Measurements from ENCODE around the gene CAP1. TPM values are rescaled to one million over a fixed set of nuclear protein-coding genes. Genes with fewer than 3 reads are reported as not detected.
A peak's percentile ranks its signal among the peaks of the same experiment; 100 is the strongest.

The CAP1 gene
- total and polyA plus RNA-seq, 2 of the 13 experiments (the other 11 are each of a cell fraction or from before 2014, with no cell fraction given): 174 to 195 TPM

DNA sequence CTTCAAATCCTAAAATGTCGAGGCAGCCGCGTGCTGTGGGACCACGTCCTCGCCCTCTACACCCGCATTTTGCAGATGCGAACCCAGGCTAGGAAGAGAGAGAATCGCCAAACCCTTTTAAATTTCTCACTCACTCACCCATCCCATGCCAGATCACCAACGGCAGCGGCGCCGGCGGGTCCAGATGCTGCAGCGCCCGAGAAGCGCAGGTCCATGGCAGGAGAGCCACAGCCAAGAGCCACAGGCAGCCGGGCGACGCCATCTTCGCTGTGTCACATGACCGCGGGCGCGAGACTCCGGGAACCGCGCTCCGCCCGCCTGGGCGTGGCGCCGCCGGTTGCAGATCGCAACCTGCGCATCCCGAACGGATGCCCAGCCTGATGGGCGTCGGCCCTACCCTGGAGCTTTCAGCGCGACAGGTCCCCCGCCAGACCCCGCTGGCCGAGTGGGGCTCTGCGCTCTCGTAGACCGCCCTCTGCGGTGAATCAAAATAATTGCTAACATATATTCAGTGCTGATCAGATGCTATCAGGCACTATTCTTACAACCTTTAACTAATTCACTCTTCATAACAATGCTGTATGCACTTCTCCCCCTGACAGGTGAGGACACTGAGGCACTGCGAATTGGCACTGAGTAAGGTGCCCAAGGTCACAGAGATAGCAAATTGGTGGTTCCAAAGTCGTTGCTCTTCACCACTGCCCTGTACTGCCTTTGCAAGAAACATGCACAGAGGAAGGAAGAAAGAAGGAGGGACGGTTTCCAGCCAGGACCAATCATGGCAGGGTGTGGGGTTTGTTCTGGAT, 56.7 kb downstream of the CAP1 start, which contains the start of gene PPT1 (continued):
- TF ChIP-seq MLLT10 (CRISPR knock-in tag; IDR thresholded peaks at IDR 0.05): no peak
- TF ChIP-seq XBP1 (CRISPR knock-in tag; IDR thresholded peaks at IDR 0.05): no peak
- peak; percentile 81; the same call in 1 of the 2 replicates for TF ChIP-seq ZNF414 (CRISPR knock-in tag; IDR thresholded peaks at IDR 0.05)
- TF ChIP-seq ZNF274 (CRISPR knock-in tag; IDR thresholded peaks at IDR 0.05): peak; percentile 86
- TF ChIP-seq, protein P1, sequence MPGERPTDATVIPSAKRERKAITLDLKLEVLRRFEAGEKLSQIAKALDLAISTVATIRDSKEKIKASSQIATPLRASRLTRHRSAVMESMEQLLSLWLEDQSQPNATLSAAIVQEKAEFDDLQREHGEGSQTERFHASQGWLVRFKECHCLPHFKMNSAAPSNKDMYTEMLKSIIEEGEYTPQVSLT (CRISPR knock-in tag; IDR thresholded peaks at IDR 0.05; ENCODE audit: borderline replicate concordance, low read depth): no peak; the same call in 1 of the 2 replicates
- peak; percentile 82; the same call in 1 of the 2 replicates for TF ChIP-seq CREBL2 (CRISPR knock-in tag; IDR thresholded peaks at IDR 0.05; ENCODE audit: borderline replicate concordance)
- TF ChIP-seq, protein P2, sequence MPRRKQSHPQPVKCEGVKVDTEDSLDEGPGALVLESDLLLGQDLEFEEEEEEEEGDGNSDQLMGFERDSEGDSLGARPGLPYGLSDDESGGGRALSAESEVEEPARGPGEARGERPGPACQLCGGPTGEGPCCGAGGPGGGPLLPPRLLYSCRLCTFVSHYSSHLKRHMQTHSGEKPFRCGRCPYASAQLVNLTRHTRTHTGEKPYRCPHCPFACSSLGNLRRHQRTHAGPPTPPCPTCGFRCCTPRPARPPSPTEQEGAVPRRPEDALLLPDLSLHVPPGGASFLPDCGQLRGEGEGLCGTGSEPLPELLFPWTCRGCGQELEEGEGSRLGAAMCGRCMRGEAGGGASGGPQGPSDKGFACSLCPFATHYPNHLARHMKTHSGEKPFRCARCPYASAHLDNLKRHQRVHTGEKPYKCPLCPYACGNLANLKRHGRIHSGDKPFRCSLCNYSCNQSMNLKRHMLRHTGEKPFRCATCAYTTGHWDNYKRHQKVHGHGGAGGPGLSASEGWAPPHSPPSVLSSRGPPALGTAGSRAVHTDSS (CRISPR knock-in tag; conservative IDR thresholded peaks at IDR 0.05): no peak
- TF ChIP-seq KLF16 (CRISPR knock-in tag; IDR thresholded peaks at IDR 0.05): peak; percentile 48 to 86; a peak in 2 of 4 replicates
- no peak for TF ChIP-seq ZNF136 (CRISPR knock-in tag; IDR thresholded peaks at IDR 0.05; ENCODE audit: low read depth)
- 0 out of 2 replicates have a peak, but pooled peaks have one; percentile 56 for TF ChIP-seq STAT5B (CRISPR knock-in tag; IDR thresholded peaks at IDR 0.05)
- TF ChIP-seq ZNF280B (CRISPR knock-in tag; IDR thresholded peaks at IDR 0.05; ENCODE audit: borderline replicate concordance): peak; percentile 94
- no peak for TF ChIP-seq ZNF275 (CRISPR knock-in tag; IDR thresholded peaks at IDR 0.05; ENCODE audit: borderline replicate concordance)
- TF ChIP-seq MAFK (conservative IDR thresholded peaks at IDR 0.05 in 1 of 2, IDR thresholded peaks at IDR 0.05 in 1 of 2; ENCODE audit: low read length in 2 of 2): no peak
- no peak for TF ChIP-seq ZKSCAN1 (IDR thresholded peaks at IDR 0.05; ENCODE audit: low read length)
- TF ChIP-seq KAT7 (CRISPR knock-in tag; IDR thresholded peaks at IDR 0.05; ENCODE audit: borderline replicate concordance): peak; percentile 43; the same call in 1 of the 2 replicates
- TF ChIP-seq JDP2 (CRISPR knock-in tag; IDR thresholded peaks at IDR 0.05; ENCODE audit: borderline replicate concordance): no peak
- TF ChIP-seq ZNF749 (CRISPR knock-in tag; IDR thresholded peaks at IDR 0.05; ENCODE audit: borderline replicate concordance): peak; percentile 78; the same call in 1 of the 2 replicates
- no peak for TF ChIP-seq MBNL3 (CRISPR knock-in tag; conservative IDR thresholded peaks at IDR 0.05)
- no peak for TF ChIP-seq HDAC6 (IDR thresholded peaks at IDR 0.05; ENCODE audit: low read depth, low read length)
- TF ChIP-seq NR2F2 (IDR thresholded peaks at IDR 0.05; ENCODE audit: borderline replicate concordance, low read depth): no peak
- no peak for TF ChIP-seq FOXJ3 (CRISPR knock-in tag; IDR thresholded peaks at IDR 0.05; ENCODE audit: borderline replicate concordance)
